K562 (cell line): ENCODE data around the gene GZMB. TPM values are rescaled to one million over a fixed set of nuclear protein-coding genes. Genes with fewer than 3 reads are reported as not detected.

ENCODE experiments used
- ATAC-seq: fragments of 200-7000 bp; cut with Tn5 transposase; 3 replicates; pipeline ENCODE4 v1.9.1; 2020; ENCODE audit warnings: moderate library complexity
- BruUV-seq: library from RNA; stranded (reverse); fragments of 400-500 nt; replicated peaks from 2 replicates; lab custom pipeline; 2021; lab: Mats Ljungman, UMichigan
- CTCF ChIA-PET: fragments of 300-600 bp; formaldehyde crosslinking; extraction: SDS; loops from one replicate; lab custom pipeline; 2021; ENCODE audit warnings: low intra/inter-chr PET ratio; lab: Yijun Ruan, JAX
- POLR2A ChIA-PET: fragments of 300-600, 350-650 bp; sonication (Branson Sonifier 250); formaldehyde crosslinking; extraction: SDS; loops from one replicate; lab custom pipeline; 2021; ENCODE audit warnings: antibody characterized with exemption, inconsistent platforms; lab: Yijun Ruan, JAX
- DNase-seq, 4 experiments: peaks; one replicate each; pipeline versions ENCODE4 v3.0.0 to v3.0.0-alpha.2; 2011 to 2018; ENCODE audit warnings: low spot score in 3 of 4, mixed read lengths in 3 of 4; ENCODE audit errors: extremely low read depth in 1 of 4
- FAIRE-seq: peaks from 2 replicates; lab custom pipeline; 2011; peaks lifted over from hg19 to GRCh38; lab: Jason Lieb, UNC
- H2AFZ ChIP-seq: 2 replicates; pipeline ENCODE4 v1.6.0; 2011; ENCODE audit warnings: low read depth, low read length, control low read depth, inconsistent platforms
- H3K27ac ChIP-seq: fragments of 200-600 bp; 3 replicates; pipeline ENCODE4 v1.8.0; 2011; ENCODE audit warnings: low read depth, mild to moderate bottlenecking, control low read depth, inconsistent platforms, low read length, moderate library complexity, mixed read lengths; ENCODE audit errors: extremely low read depth
- H3K27me3 ChIP-seq, 2 experiments: fragments of 300-600 bp in 1 of 2; 2 replicates in 1 of 2; 3 replicates in 1 of 2; pipeline versions ENCODE4 v1.6.0 to v1.8.0; 2011; ENCODE audit warnings: inconsistent platforms in 2 of 2, low read length in 2 of 2, mild to moderate bottlenecking in 1 of 2, mixed read lengths in 1 of 2, moderate library complexity in 1 of 2; ENCODE audit not compliant: control insufficient read depth in 2 of 2, insufficient read depth in 2 of 2
- H3K36me3 ChIP-seq: fragments of 300-600 bp; 3 replicates; pipeline ENCODE4 v1.8.0; 2011; ENCODE audit warnings: mild to moderate bottlenecking, low read length, inconsistent platforms; ENCODE audit not compliant: control insufficient read depth, insufficient read depth
- H3K4me1 ChIP-seq, 2 experiments: fragments of 200-600 bp in 1 of 2; replicated peaks in 1 of 2; 2 replicates in 1 of 2; 3 replicates in 1 of 2; pipeline versions ENCODE4 v1.5.1 to v1.8.0; 2011; ENCODE audit warnings: inconsistent platforms in 2 of 2, low read length in 2 of 2, mild to moderate bottlenecking in 1 of 2, mixed read lengths in 1 of 2, moderate library complexity in 1 of 2; ENCODE audit not compliant: control insufficient read depth in 2 of 2, insufficient read depth in 2 of 2
- H3K4me2 ChIP-seq: 2 replicates; pipeline ENCODE4 v1.6.1; 2011; ENCODE audit warnings: low read length, control low read depth, inconsistent platforms, mixed read lengths; ENCODE audit not compliant: insufficient read depth
- H3K4me3 ChIP-seq: fragments of 200-600 bp; sonication (generic), shearing (Covaris generic); 2 replicates; pipeline ENCODE4 v1.5.1; 2016; ENCODE audit warnings: control low read depth, inconsistent platforms
- H3K79me2 ChIP-seq: fragments of 200-600 bp; 3 replicates; pipeline ENCODE4 v1.8.0; 2011; ENCODE audit warnings: low read length, inconsistent platforms; ENCODE audit not compliant: control insufficient read depth, insufficient read depth
- H3K9ac ChIP-seq, 2 experiments: 2 replicates each; pipeline versions ENCODE4 v1.6.0 to v1.6.1; 2011; ENCODE audit warnings: low read depth in 2 of 2, low read length in 2 of 2, control low read depth in 1 of 2, inconsistent platforms in 1 of 2, mild to moderate bottlenecking in 1 of 2, mixed read lengths in 1 of 2; ENCODE audit not compliant: insufficient read depth in 1 of 2
- H3K9me1 ChIP-seq: one replicate; pipeline ENCODE4 v1.6.0; 2011; ENCODE audit warnings: inconsistent platforms, mild to moderate bottlenecking, low read length, moderate library complexity; ENCODE audit not compliant: control insufficient read depth, insufficient read depth
- H3K9me3 ChIP-seq: replicated peaks from 2 replicates; pipeline ENCODE4 v1.5.1; 2011; ENCODE audit warnings: low read depth, low read length, inconsistent platforms; ENCODE audit not compliant: control insufficient read depth, insufficient read depth
- H4K20me1 ChIP-seq: replicated peaks from 2 replicates; pipeline ENCODE4 v1.6.1; 2011; ENCODE audit warnings: low read length, inconsistent platforms, mixed read lengths; ENCODE audit not compliant: control insufficient read depth, insufficient read depth
- ARID1B ChIP-seq: fragments of 450-650 bp; IDR thresholded peaks from 2 replicates; pipeline ENCODE4 v1.6.1; 2016; ENCODE audit warnings: antibody characterized with exemption, mild to moderate bottlenecking, inconsistent platforms
- HES1 ChIP-seq: fragments of 450-650 bp; IDR thresholded peaks from 2 replicates; pipeline ENCODE4 v1.6.1; 2016; ENCODE audit warnings: low read depth, mild to moderate bottlenecking, moderate library complexity
- MITF ChIP-seq: IDR thresholded peaks from 2 replicates; pipeline ENCODE4 v1.6.1; 2014; ENCODE audit warnings: antibody characterized with exemption
- ZNF175 ChIP-seq: fragments of 200-800 bp; sonication (Bioruptor generic); IDR thresholded peaks from 2 replicates; pipeline ENCODE4 v1.6.1; 2016; ENCODE audit warnings: low read depth, mild to moderate bottlenecking, missing genetic modification characterization, missing compliant biosample characterization
- ZNF717 ChIP-seq: fragments of 250-450 bp; sonication (Bioruptor Pico); IDR thresholded peaks from 2 replicates; pipeline ENCODE4 v1.5.0; 2021
- WGBS: fragments of 100-300 bp; shearing (Covaris generic); methylation state at CpG from one replicate; pipeline ENCODE4 v1.1.6; 2016; ENCODE audit warnings: low coverage, mixed read lengths; ENCODE audit not compliant: insufficient coverage; ENCODE audit errors: missing lambda C conversion rate; 5-methylcytosine and 5-hydroxymethylcytosine counted together
- in situ Hi-C: fragments of 300-500 bp; cut with MboI; formaldehyde crosslinking; loops from 4 replicates; pipeline ENCODE4 v1.15.0; 2018; ENCODE audit warnings: inconsistent platforms, mixed read lengths
- intact Hi-C: fragments of 100-400 bp; cut with micrococcal nuclease; formaldehyde crosslinking; loops from 2 replicates; pipeline ENCODE4 v1.14.2; 2022
- polyA plus RNA-seq, 8 experiments: library from polyadenylated mRNA; depleted of rRNA in 4 of 8; stranded (reverse) in 5 of 8; unstranded in 3 of 8; fragments of >200 nt; fragmentation: Nextera tagmentation in 2 of 8; fragmentation: Illumina TruSeq in 1 of 8; extraction: Ambion mirVana in 2 of 8; extraction: Trizol in 1 of 8; gene quantifications; 2 replicates each; pipeline versions ENCODE4 v1.2.1 to v1.2.3, GENCODE V29; 2011 to 2014; ENCODE audit warnings: inconsistent platforms in 1 of 8, missing spikeins in 1 of 8
- total RNA-seq, 7 experiments: library from RNA; depleted of rRNA in 6 of 7; stranded (reverse); fragments of >200 nt in 6 of 7; fragmentation: Illumina TruSeq in 2 of 7; extraction: Trizol in 2 of 7; gene quantifications; 2 replicates each; pipeline versions ENCODE4 v1.2.1 to v1.2.3, GENCODE V29; 2011 to 2021; ENCODE audit warnings: low replicate concordance in 1 of 7

Gene GZMB
- total and polyA plus RNA-seq, 9 of the 15 experiments (the other 6 are each of a cell fraction or from before 2014, with no cell fraction given) = 0.08 to 0.95 (median 0.68) TPM; not detected in 6

GRCh38 chr14:24677956-24678355, 44.0 kb upstream of the GZMB start:
- no TSS peak for BruUV-seq

More at GRCh38 chr14:24677956-24678355, 44.0 kb upstream of the GZMB start:
- no peak for TF ChIP-seq ZNF717 (CRISPR knock-in tag)
- no peak for TF ChIP-seq HES1
- no peak for TF ChIP-seq ZNF175
- TF ChIP-seq MITF = no peak
- TF ChIP-seq ARID1B = no peak
- WGBS = 8% methylated on average over 1 of the region's 1 CpG
- intact Hi-C loops (no loop called here), in situ Hi-C loops (loop anchor here (25.0 kb wide), 1 partner anchor 341 kb away; the partner anchor contains the start of genes ADCY4 and RIPK3)
- ChIA-PET POLR2A (no interaction called here), CTCF (interaction anchor here (1.0 to 2.2 kb wide), 2 partner anchors 196 to 344 kb away, joined by 4 to 9 read pairs; no protein-coding TSS in a partner anchor)
- Histone ChIP-seq H3K9ac (no peak overlapping the region), H3K4me3 (no peak overlapping the region), H3K9me1 (no peaks in the 10 kb centered on the region), H3K79me2 (no peaks in the 10 kb centered on the region), H3K27me3 (no peaks in the 10 kb centered on the region), H3K36me3 (no peaks in the 10 kb centered on the region), H2AFZ (no peak overlapping the region), H3K4me2 (no peak overlapping the region), H4K20me1 (no peaks in the 10 kb centered on the region), H3K4me1 (no peaks in the 10 kb centered on the region; a peak in 1 of 5 replicates), H3K27ac (no peak overlapping the region), H3K9me3 (no peaks in the 10 kb centered on the region)
- FAIRE-seq (no peak), ATAC-seq (no peak), DNase-seq (no peak)
